Neural progenitor cell (in vitro differentiated cells): Measurements from ENCODE around the gene DLG2. TPM values are rescaled to one million over a fixed set of nuclear protein-coding genes. Genes with fewer than 3 reads are reported as not detected.

Source experiments
- DNase-seq: peaks from one replicate; pipeline ENCODE4 v3.0.0-alpha.2; 2016; ENCODE audit warnings: low spot score
- H2AFZ ChIP-seq: fragments of 200-600 bp; sonication (generic); replicated peaks from 2 replicates; pipeline ENCODE4 v1.6.1; 2016; ENCODE audit warnings: antibody characterized with exemption
- H3F3A ChIP-seq: fragments of 200-600 bp; sonication (generic); 2 replicates; pipeline ENCODE4 v1.6.1; 2016; ENCODE audit warnings: antibody characterized with exemption, low read depth
- H3K27ac ChIP-seq: fragments of 200-600 bp; sonication (generic); 2 replicates; pipeline ENCODE4 v1.5.1; 2016; ENCODE audit warnings: mild to moderate bottlenecking
- H3K27me3 ChIP-seq: fragments of 200-600 bp; sonication (generic); 2 replicates; pipeline ENCODE4 v1.6.1; 2016; ENCODE audit warnings: mild to moderate bottlenecking, moderate library complexity
- H3K36me3 ChIP-seq: fragments of 200-600 bp; sonication (generic); 2 replicates; pipeline ENCODE4 v1.5.1; 2016
- H3K4me1 ChIP-seq: fragments of 200-600 bp; sonication (generic); 2 replicates; pipeline ENCODE4 v1.6.1; 2016; ENCODE audit warnings: mixed run types
- H3K4me2 ChIP-seq: fragments of 200-600 bp; sonication (generic); 2 replicates; pipeline ENCODE4 v1.6.1; 2016
- H3K4me3 ChIP-seq: fragments of 200-600 bp; sonication (generic); 2 replicates; pipeline ENCODE4 v1.5.1; 2016
- H3K79me2 ChIP-seq: fragments of 200-600 bp; sonication (generic); 2 replicates; pipeline ENCODE4 v1.6.1; 2016; ENCODE audit warnings: low read depth
- H3K9ac ChIP-seq: fragments of 200-600 bp; sonication (generic); 2 replicates; pipeline ENCODE4 v1.6.1; 2016
- H3K9me3 ChIP-seq: fragments of 200-600 bp; sonication (generic); 2 replicates; pipeline ENCODE4 v1.5.1; 2016; ENCODE audit warnings: low read depth
- H4K20me1 ChIP-seq: fragments of 200-600 bp; sonication (generic); 2 replicates; pipeline ENCODE4 v1.6.1; 2016; ENCODE audit warnings: low read depth
- H3K27ac Mint-ChIP-seq: 3 replicates; pipeline ENCODE4 v1.8.0; 2021; ENCODE audit warnings: mixed read lengths
- H3K27me3 Mint-ChIP-seq: 2 replicates; pipeline ENCODE4 v1.8.0; 2022; ENCODE audit warnings: low read depth, mild to moderate bottlenecking, inconsistent platforms, moderate library complexity, mixed read lengths; ENCODE audit not compliant: insufficient read depth
- H3K36me3 Mint-ChIP-seq: 3 replicates; pipeline ENCODE4 v1.8.0; 2021; ENCODE audit warnings: mixed read lengths
- H3K4me1 Mint-ChIP-seq: 3 replicates; pipeline ENCODE4 v1.8.0; 2021; ENCODE audit warnings: mixed read lengths
- H3K4me3 Mint-ChIP-seq: 3 replicates; pipeline ENCODE4 v1.8.0; 2021; ENCODE audit warnings: mild to moderate bottlenecking, moderate library complexity, mixed read lengths
- H3K9me3 Mint-ChIP-seq: 3 replicates; pipeline ENCODE4 v1.8.0; 2020; ENCODE audit warnings: mixed read lengths
- EZH2 ChIP-seq: fragments of 200-600 bp; sonication (generic); IDR thresholded peaks from 2 replicates; pipeline ENCODE4 v1.6.1; 2017; ENCODE audit warnings: antibody characterized with exemption, mild to moderate bottlenecking, moderate library complexity
- EZH2phosphoT487 ChIP-seq: fragments of 200-600 bp; sonication (generic); IDR thresholded peaks from 2 replicates; pipeline ENCODE4 v1.6.1; 2017; ENCODE audit warnings: antibody characterized with exemption
- total RNA-seq: library from RNA; depleted of rRNA; stranded (reverse); fragments of >200 nt; gene quantifications from 2 replicates; pipeline ENCODE4 v1.2.3, GENCODE V29; 2015; ENCODE audit warnings: low replicate concordance
- TF ChIP-seq, protein P1 (sequence below): fragments of 200-600 bp; sonication (generic); IDR thresholded peaks from 2 replicates; pipeline ENCODE4 v1.5.1; 2017; ENCODE audit warnings: antibody characterized with exemption, mild to moderate bottlenecking

Gene DLG2
- total RNA-seq, 1 donor from 2014 or later: 7.5 TPM

DNA sequence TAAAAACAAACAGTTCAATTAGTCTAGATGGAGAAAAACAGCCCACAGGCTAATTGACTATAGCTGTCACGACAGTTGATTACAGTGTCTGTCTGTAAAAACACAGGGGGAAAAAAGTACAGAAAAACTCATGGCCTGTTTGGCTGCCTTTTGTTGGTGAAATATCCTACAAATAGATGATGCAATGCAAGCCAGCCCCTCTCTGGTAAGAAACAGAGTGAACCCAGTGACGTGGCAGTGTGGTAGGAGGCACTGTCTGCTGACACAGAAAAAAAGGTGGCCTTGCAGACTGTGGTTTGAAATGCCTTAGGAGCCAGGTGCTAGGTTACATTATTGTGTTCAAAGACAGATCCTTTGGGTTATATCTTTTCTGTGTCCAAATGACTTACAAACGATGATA, 1909.6 kb downstream of the DLG2 start:
- H3K9me3 ChIP-seq: no peaks in the 10 kb centered on the region
- no peaks in the 10 kb centered on the region for H4K20me1 ChIP-seq
- Mint-ChIP-seq H3K27ac (no peak overlapping the region), H3K4me3 (no peak overlapping the region), H3K36me3 (no peaks in the 10 kb centered on the region), H3K27me3 (peaks cover 7% of the 10 kb centered on the region), H3K9me3 (no peaks in the 10 kb centered on the region), H3K4me1 (peaks cover 17% of the 10 kb centered on the region)
- no peaks in the 10 kb centered on the region for H3K36me3 ChIP-seq
- no peak overlapping the region for H3K4me3 ChIP-seq
- H2AFZ ChIP-seq: no peak overlapping the region
- TF ChIP-seq EZH2phosphoT487 (no peak), EZH2 (no peak)
- TF ChIP-seq, protein P1, sequence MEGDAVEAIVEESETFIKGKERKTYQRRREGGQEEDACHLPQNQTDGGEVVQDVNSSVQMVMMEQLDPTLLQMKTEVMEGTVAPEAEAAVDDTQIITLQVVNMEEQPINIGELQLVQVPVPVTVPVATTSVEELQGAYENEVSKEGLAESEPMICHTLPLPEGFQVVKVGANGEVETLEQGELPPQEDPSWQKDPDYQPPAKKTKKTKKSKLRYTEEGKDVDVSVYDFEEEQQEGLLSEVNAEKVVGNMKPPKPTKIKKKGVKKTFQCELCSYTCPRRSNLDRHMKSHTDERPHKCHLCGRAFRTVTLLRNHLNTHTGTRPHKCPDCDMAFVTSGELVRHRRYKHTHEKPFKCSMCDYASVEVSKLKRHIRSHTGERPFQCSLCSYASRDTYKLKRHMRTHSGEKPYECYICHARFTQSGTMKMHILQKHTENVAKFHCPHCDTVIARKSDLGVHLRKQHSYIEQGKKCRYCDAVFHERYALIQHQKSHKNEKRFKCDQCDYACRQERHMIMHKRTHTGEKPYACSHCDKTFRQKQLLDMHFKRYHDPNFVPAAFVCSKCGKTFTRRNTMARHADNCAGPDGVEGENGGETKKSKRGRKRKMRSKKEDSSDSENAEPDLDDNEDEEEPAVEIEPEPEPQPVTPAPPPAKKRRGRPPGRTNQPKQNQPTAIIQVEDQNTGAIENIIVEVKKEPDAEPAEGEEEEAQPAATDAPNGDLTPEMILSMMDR: no peak
- peaks cover 7% of the 10 kb centered on the region for H3K4me1 ChIP-seq
- no peaks in the 10 kb centered on the region for H3K79me2 ChIP-seq
- no peaks in the 10 kb centered on the region for H3K27me3 ChIP-seq
- no peak overlapping the region for H3K27ac ChIP-seq
- no peaks in the 10 kb centered on the region for H3F3A ChIP-seq
- no peak overlapping the region for H3K4me2 ChIP-seq
- DNase-seq: no peak
- no peak overlapping the region for H3K9ac ChIP-seq

- H2AFZ ChIP-seq: no peak overlapping the region
- no peaks in the 10 kb centered on the region for H4K20me1 ChIP-seq
- peaks cover 4% of the 10 kb centered on the region for H3K27me3 Mint-ChIP-seq
- no peak overlapping the region for H3K27ac Mint-ChIP-seq
- H3K4me1 ChIP-seq: peaks cover 7% of the 10 kb centered on the region
- H3K9me3 ChIP-seq: no peaks in the 10 kb centered on the region
- no peak for DNase-seq
- H3K36me3 ChIP-seq: no peaks in the 10 kb centered on the region
- no peaks in the 10 kb centered on the region for H3K79me2 ChIP-seq
- no peak overlapping the region for H3K4me2 ChIP-seq
- no peak for TF ChIP-seq EZH2
- TF ChIP-seq EZH2phosphoT487: no peak
- TF ChIP-seq, protein P1: no peak
- H3K4me3 ChIP-seq: no peak overlapping the region
- H3K9me3 Mint-ChIP-seq: no peaks in the 10 kb centered on the region
- no peak overlapping the region for H3K4me3 Mint-ChIP-seq
- H3K27me3 ChIP-seq: no peaks in the 10 kb centered on the region
- H3K4me1 Mint-ChIP-seq: peaks cover 8% of the 10 kb centered on the region
- H3K27ac ChIP-seq: no peak overlapping the region
- H3K36me3 Mint-ChIP-seq: no peaks in the 10 kb centered on the region
- no peak overlapping the region for H3K9ac ChIP-seq
- no peaks in the 10 kb centered on the region for H3F3A ChIP-seq
Observed at GRCh38 chr11:83715927-83716535, 1911.1 kb downstream of the DLG2 start.

DNA sequence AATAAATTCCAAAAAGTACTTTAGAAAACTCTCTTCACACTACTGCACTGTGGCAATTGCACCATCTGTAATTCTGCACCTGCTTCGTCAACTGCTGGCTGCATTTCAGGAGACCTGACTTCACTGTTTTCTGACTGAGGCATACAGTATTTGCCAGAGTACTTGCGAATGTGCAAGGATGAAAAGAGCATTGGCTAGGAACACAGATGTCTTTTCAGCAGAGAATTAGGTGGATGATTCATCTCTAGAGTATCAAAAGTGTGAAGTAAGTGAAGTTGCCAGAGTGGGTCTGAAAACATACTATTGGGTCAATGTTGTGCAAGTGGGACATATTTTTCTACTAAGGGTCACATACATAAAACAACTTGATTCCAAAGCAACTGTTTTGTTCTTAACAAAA, 1913.4 kb downstream of the DLG2 start:
- H3K36me3 ChIP-seq: no peaks in the 10 kb centered on the region
- no peaks in the 10 kb centered on the region for H3K79me2 ChIP-seq
- no peak overlapping the region for H2AFZ ChIP-seq
- DNase-seq: no peak
- no peaks in the 10 kb centered on the region for H3K9me3 Mint-ChIP-seq
- TF ChIP-seq EZH2: no peak
- TF ChIP-seq, protein P1: no peak
- no peak for TF ChIP-seq EZH2phosphoT487
- no peak overlapping the region for H3K27ac Mint-ChIP-seq
- H3K27me3 Mint-ChIP-seq: no peaks in the 10 kb centered on the region
- no peak overlapping the region for H3K4me3 Mint-ChIP-seq
- H3K9me3 ChIP-seq: no peaks in the 10 kb centered on the region
- H3K27me3 ChIP-seq: no peaks in the 10 kb centered on the region
- H3K27ac ChIP-seq: no peak overlapping the region
- no peaks in the 10 kb centered on the region for H3F3A ChIP-seq
- H4K20me1 ChIP-seq: no peaks in the 10 kb centered on the region
- no peak overlapping the region for H3K4me2 ChIP-seq
- no peaks in the 10 kb centered on the region for H3K4me1 Mint-ChIP-seq
- H3K4me3 ChIP-seq: no peak overlapping the region
- H3K36me3 Mint-ChIP-seq: no peaks in the 10 kb centered on the region
- H3K9ac ChIP-seq: no peak overlapping the region
- H3K4me1 ChIP-seq: no peaks in the 10 kb centered on the region
